Activated CD8-positive, alpha-beta memory T cell treated with anti-CD3 and anti-CD28 coated beads, Interleukin-2, amount 50 U/mL, for 24 hours (primary cell): ENCODE data around the gene RREB1.

ENCODE experiments used
- DNase-seq: peaks from one replicate; pipeline ENCODE4 v3.0.0-alpha.2; 2020; ENCODE audit errors: extremely low read depth

Gene RREB1

GRCh38 chr6:7088076-7088742, 19.6 kb upstream of the RREB1 start:
- DNase-seq: no peak

- DNase-seq: no peak
These were observed 8.8 kb upstream of the RREB1 start for GRCh38 chr6:7098993-7099392.

- no peak for DNase-seq
These were observed 7.5 kb upstream of the RREB1 start for GRCh38 chr6:7100072-7100752.

- no peak for DNase-seq
These were observed 7.0 kb upstream of the RREB1 start for GRCh38 chr6:7100753-7101081.

GRCh38 chr6:7101290-7101689, 6.5 kb upstream of the RREB1 start:
- no peak for DNase-seq

GRCh38 chr6:7104752-7105151, 3.0 kb upstream of the RREB1 start:
- no peak for DNase-seq

- no peak for DNase-seq
These were observed 1.5 kb upstream of the RREB1 start for GRCh38 chr6:7106215-7106751.

- DNase-seq: no peak
These were observed 796 bp upstream of the RREB1 start for GRCh38 chr6:7106752-7107577.

- no peak for DNase-seq
These were observed 619 bp downstream of the RREB1 start for GRCh38 chr6:7108196-7108963.

GRCh38 chr6:7108964-7109836, 1.4 kb downstream of the RREB1 start:
- no peak for DNase-seq

GRCh38 chr6:7110092-7110792, 2.5 kb downstream of the RREB1 start:
- DNase-seq: no peak

- no peak for DNase-seq
These were observed 3.4 kb downstream of the RREB1 start for GRCh38 chr6:7111095-7111690.

- DNase-seq: no peak
These were observed 4.4 kb downstream of the RREB1 start for GRCh38 chr6:7112171-7112570.

GRCh38 chr6:7112741-7113313, 5.1 kb downstream of the RREB1 start:
- DNase-seq: no peak

- DNase-seq: no peak
These were observed 7.1 kb downstream of the RREB1 start for GRCh38 chr6:7114744-7115458.

- DNase-seq: no peak
These were observed 7.9 kb downstream of the RREB1 start for GRCh38 chr6:7115543-7116231.

- DNase-seq: no peak
These were observed 11.6 kb downstream of the RREB1 start for GRCh38 chr6:7119272-7119801.

GRCh38 chr6:7121700-7122241, 14.0 kb downstream of the RREB1 start:
- no peak for DNase-seq
